ENCODE results near the gene MPC1. TPM values are rescaled to one million over a fixed set of nuclear protein-coding genes. Genes with fewer than 3 reads are reported as not detected.

MPC1 gene
- total and polyA plus RNA-seq, 2 experiments from 2014 or later: 15.5 to 39.4 TPM

DNA sequence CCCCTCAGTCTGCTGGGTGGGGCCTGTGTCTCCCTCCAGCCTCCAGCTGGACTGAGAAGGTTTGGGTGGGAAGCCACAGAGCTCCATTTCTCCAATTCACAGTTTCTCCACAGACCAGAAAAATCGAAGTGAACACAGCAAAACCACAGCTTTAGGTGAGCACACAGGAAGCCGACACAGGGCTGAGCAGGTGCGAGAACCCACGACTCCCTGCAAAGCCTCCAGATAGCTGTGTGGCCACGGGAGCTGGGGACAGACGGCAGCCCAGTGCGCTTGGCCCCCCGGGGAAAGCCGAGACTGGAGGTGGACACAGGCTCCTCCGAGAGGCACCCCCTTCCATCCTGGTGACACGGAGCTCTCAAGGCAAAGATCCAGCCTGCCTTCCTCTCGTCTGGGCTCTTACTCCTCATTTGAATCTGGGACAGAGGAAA is 29.0 kb upstream of the MPC1 start (continued):
- TF ChIP-seq, protein P1, sequence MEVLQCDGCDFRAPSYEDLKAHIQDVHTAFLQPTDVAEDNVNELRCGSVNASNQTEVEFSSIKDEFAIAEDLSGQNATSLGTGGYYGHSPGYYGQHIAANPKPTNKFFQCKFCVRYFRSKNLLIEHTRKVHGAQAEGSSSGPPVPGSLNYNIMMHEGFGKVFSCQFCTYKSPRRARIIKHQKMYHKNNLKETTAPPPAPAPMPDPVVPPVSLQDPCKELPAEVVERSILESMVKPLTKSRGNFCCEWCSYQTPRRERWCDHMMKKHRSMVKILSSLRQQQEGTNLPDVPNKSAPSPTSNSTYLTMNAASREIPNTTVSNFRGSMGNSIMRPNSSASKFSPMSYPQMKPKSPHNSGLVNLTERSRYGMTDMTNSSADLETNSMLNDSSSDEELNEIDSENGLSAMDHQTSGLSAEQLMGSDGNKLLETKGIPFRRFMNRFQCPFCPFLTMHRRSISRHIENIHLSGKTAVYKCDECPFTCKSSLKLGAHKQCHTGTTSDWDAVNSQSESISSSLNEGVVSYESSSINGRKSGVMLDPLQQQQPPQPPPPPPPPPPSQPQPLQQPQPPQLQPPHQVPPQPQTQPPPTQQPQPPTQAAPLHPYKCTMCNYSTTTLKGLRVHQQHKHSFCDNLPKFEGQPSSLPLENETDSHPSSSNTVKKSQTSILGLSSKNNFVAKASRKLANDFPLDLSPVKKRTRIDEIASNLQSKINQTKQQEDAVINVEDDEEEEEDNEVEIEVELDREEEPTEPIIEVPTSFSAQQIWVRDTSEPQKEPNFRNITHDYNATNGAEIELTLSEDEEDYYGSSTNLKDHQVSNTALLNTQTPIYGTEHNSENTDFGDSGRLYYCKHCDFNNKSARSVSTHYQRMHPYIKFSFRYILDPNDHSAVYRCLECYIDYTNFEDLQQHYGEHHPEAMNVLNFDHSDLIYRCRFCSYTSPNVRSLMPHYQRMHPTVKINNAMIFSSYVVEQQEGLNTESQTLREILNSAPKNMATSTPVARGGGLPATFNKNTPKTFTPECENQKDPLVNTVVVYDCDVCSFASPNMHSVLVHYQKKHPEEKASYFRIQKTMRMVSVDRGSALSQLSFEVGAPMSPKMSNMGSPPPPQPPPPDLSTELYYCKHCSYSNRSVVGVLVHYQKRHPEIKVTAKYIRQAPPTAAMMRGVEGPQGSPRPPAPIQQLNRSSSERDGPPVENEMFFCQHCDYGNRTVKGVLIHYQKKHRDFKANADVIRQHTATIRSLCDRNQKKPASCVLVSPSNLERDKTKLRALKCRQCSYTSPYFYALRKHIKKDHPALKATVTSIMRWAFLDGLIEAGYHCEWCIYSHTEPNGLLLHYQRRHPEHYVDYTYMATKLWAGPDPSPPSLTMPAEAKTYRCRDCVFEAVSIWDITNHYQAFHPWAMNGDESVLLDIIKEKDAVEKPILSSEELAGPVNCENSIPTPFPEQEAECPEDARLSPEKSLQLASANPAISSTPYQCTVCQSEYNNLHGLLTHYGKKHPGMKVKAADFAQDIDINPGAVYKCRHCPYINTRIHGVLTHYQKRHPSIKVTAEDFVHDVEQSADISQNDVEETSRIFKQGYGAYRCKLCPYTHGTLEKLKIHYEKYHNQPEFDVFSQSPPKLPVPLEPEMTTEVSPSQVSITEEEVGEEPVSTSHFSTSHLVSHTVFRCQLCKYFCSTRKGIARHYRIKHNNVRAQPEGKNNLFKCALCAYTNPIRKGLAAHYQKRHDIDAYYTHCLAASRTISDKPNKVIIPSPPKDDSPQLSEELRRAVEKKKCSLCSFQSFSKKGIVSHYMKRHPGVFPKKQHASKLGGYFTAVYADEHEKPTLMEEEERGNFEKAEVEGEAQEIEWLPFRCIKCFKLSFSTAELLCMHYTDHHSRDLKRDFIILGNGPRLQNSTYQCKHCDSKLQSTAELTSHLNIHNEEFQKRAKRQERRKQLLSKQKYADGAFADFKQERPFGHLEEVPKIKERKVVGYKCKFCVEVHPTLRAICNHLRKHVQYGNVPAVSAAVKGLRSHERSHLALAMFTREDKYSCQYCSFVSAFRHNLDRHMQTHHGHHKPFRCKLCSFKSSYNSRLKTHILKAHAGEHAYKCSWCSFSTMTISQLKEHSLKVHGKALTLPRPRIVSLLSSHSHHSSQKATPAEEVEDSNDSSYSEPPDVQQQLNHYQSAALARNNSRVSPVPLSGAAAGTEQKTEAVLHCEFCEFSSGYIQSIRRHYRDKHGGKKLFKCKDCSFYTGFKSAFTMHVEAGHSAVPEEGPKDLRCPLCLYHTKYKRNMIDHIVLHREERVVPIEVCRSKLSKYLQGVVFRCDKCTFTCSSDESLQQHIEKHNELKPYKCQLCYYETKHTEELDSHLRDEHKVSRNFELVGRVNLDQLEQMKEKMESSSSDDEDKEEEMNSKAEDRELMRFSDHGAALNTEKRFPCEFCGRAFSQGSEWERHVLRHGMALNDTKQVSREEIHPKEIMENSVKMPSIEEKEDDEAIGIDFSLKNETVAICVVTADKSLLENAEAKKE (CRISPR knock-in tag; IDR thresholded peaks at IDR 0.05): no peak

DNA sequence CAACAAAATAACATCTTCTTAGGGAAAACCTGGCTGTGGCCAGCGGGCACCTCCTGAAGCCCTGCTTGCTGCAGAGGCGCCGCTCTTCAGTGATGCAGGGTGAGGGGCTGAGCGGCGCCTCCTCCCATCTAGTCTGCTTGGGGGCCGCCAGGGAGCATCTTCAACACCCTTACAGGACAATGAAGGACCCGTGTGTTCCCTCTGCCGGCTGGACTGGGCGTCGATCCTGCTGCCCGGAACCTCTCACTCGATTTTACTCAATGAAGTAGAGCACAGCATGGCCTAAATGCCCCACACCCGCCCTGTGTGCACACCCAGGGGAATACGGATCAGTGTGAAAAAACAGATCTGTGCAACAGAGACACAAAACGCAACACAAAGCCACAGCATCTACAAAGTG is 28.5 kb upstream of the MPC1 start:
- H3K36me3 Mint-ChIP-seq (ENCODE audit: low read depth): peaks cover 26% of the 10 kb centered on the region
- Histone ChIP-seq H3K4me2 (no peak overlapping the region), H4K20me1 (replicated peaks; ENCODE audit: insufficient read depth) (no peaks in the 10 kb centered on the region; the same call in 1 of the 2 replicates), H2AFZ (no peak overlapping the region), H3K27ac (ENCODE audit: low read depth) (no peak overlapping the region), H3K4me3 (no peak overlapping the region), H3K9me2 (ENCODE audit: insufficient read depth) (0 out of 2 replicates have a peak, but pooled peaks cover 8% of the 10 kb centered on the region), H3K4me1 (ENCODE audit: insufficient read depth) (peaks cover 10% of the 10 kb centered on the region), H3F3A (replicated peaks; ENCODE audit: low read depth) (peaks cover 7% of the 10 kb centered on the region; the same call in 1 of the 2 replicates), H3K27me3 (ENCODE audit: insufficient read depth) (no peaks in the 10 kb centered on the region), H3K79me2 (replicated peaks; ENCODE audit: insufficient read depth) (no peaks in the 10 kb centered on the region), H3K36me3 (ENCODE audit: insufficient read depth) (no peaks in the 10 kb centered on the region)
- peaks cover 3% of the 10 kb centered on the region; the same call in 1 of the 3 replicates for H3K9me3 Mint-ChIP-seq
- H3K4me1 Mint-ChIP-seq: peaks cover 23% of the 10 kb centered on the region
- TF ChIP-seq, protein P1 (CRISPR knock-in tag; IDR thresholded peaks at IDR 0.05): no peak
- no peak for TF ChIP-seq POLR2AphosphoS5 (IDR thresholded peaks at IDR 0.05; ENCODE audit: low read depth)
- no peak for TF ChIP-seq CREB1 (CRISPR knock-in tag; IDR thresholded peaks at IDR 0.05; ENCODE audit: low read depth)
- TF ChIP-seq ZNF114 (CRISPR knock-in tag; IDR thresholded peaks at IDR 0.05): no peak
- no peak for TF ChIP-seq JUNB (IDR thresholded peaks at IDR 0.05; ENCODE audit: unreplicated experiment)
- TF ChIP-seq STAT1 (IDR thresholded peaks at IDR 0.05; ENCODE audit: unreplicated experiment): no peak
- TF ChIP-seq EZH2phosphoT487 (IDR thresholded peaks at IDR 0.05; ENCODE audit: unreplicated experiment): no peak
- TF ChIP-seq ZNF331 (CRISPR knock-in tag; IDR thresholded peaks at IDR 0.05; ENCODE audit: low read depth): no peak
- TF ChIP-seq EZH2 (IDR thresholded peaks at IDR 0.05; ENCODE audit: low read depth, unreplicated experiment): no peak
- TF ChIP-seq NANOG (IDR thresholded peaks at IDR 0.05; ENCODE audit: borderline replicate concordance): no peak
- no peak for DNase-seq (ENCODE audit: low spot score)
- H3K4me3 Mint-ChIP-seq: no peak overlapping the region
- peak; percentile 18; the same call in 2 of the 3 replicates for ATAC-seq
- no peak overlapping the region for H3K27ac Mint-ChIP-seq
- H3K27me3 Mint-ChIP-seq (ENCODE audit: insufficient read depth, low read depth, poor library complexity): peaks cover 13% of the 10 kb centered on the region

Data from GM23338 (cell line).